ENCODE measurements around the gene IGSF3. TPM values are rescaled to one million over a fixed set of nuclear protein-coding genes. Genes with fewer than 3 reads are reported as not detected.

Gene IGSF3
- total and polyA plus RNA-seq, 2 experiments from 2014 or later = 7.3 to 37.8 TPM

DNA sequence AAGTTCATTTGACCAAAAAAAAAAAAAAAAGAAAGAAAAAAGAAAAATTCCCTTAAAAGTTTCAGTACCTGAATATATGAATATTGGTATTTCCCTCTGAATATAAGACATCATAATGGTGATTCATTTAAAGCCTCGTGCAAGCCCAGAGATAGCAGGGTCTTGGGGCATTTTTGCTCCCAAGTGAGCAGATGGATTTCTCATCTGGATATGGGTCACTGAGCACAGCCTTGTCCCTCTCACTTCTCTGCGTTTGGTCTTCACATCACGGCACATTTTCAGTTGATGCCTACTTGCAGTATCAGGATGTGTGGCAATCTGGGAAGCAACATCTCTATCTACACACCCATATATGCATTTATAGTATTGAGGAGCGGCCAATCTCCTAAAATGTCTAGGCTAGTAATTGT, 109.4 kb downstream of the IGSF3 start:
- no peaks in the 10 kb centered on the region; the same call in 1 of the 2 replicates for H3K79me2 ChIP-seq (replicated peaks; ENCODE audit: insufficient read depth)
- no peaks in the 10 kb centered on the region for H4K20me1 ChIP-seq (replicated peaks; ENCODE audit: insufficient read depth)
- H3K36me3 Mint-ChIP-seq (ENCODE audit: low read depth) = peaks cover 9% of the 10 kb centered on the region
- H3K36me3 ChIP-seq (ENCODE audit: insufficient read depth) = no peaks in the 10 kb centered on the region
- no peak for TF ChIP-seq ZNF114 (CRISPR knock-in tag; IDR thresholded peaks at IDR 0.05)
- TF ChIP-seq ZNF331 (CRISPR knock-in tag; IDR thresholded peaks at IDR 0.05; ENCODE audit: low read depth) = no peak
- TF ChIP-seq, protein P1, sequence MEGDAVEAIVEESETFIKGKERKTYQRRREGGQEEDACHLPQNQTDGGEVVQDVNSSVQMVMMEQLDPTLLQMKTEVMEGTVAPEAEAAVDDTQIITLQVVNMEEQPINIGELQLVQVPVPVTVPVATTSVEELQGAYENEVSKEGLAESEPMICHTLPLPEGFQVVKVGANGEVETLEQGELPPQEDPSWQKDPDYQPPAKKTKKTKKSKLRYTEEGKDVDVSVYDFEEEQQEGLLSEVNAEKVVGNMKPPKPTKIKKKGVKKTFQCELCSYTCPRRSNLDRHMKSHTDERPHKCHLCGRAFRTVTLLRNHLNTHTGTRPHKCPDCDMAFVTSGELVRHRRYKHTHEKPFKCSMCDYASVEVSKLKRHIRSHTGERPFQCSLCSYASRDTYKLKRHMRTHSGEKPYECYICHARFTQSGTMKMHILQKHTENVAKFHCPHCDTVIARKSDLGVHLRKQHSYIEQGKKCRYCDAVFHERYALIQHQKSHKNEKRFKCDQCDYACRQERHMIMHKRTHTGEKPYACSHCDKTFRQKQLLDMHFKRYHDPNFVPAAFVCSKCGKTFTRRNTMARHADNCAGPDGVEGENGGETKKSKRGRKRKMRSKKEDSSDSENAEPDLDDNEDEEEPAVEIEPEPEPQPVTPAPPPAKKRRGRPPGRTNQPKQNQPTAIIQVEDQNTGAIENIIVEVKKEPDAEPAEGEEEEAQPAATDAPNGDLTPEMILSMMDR (conservative IDR thresholded peaks at IDR 0.05; ENCODE audit: low read depth in 2 of 2) = no peak
- TF ChIP-seq NANOG (IDR thresholded peaks at IDR 0.05; ENCODE audit: borderline replicate concordance) = no peak
- TF ChIP-seq EZH2phosphoT487 (IDR thresholded peaks at IDR 0.05; ENCODE audit: unreplicated experiment) = no peak
- no peak for TF ChIP-seq STAT1 (IDR thresholded peaks at IDR 0.05; ENCODE audit: unreplicated experiment)
- TF ChIP-seq, protein P2, sequence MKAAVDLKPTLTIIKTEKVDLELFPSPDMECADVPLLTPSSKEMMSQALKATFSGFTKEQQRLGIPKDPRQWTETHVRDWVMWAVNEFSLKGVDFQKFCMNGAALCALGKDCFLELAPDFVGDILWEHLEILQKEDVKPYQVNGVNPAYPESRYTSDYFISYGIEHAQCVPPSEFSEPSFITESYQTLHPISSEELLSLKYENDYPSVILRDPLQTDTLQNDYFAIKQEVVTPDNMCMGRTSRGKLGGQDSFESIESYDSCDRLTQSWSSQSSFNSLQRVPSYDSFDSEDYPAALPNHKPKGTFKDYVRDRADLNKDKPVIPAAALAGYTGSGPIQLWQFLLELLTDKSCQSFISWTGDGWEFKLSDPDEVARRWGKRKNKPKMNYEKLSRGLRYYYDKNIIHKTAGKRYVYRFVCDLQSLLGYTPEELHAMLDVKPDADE (IDR thresholded peaks at IDR 0.05) = no peak
- TF ChIP-seq JUNB (IDR thresholded peaks at IDR 0.05; ENCODE audit: unreplicated experiment) = no peak
- TF ChIP-seq EZH2 (IDR thresholded peaks at IDR 0.05; ENCODE audit: low read depth, unreplicated experiment) = no peak
- no peak for TF ChIP-seq POLR2AphosphoS5 (IDR thresholded peaks at IDR 0.05; ENCODE audit: low read depth)
- TF ChIP-seq, protein P3, sequence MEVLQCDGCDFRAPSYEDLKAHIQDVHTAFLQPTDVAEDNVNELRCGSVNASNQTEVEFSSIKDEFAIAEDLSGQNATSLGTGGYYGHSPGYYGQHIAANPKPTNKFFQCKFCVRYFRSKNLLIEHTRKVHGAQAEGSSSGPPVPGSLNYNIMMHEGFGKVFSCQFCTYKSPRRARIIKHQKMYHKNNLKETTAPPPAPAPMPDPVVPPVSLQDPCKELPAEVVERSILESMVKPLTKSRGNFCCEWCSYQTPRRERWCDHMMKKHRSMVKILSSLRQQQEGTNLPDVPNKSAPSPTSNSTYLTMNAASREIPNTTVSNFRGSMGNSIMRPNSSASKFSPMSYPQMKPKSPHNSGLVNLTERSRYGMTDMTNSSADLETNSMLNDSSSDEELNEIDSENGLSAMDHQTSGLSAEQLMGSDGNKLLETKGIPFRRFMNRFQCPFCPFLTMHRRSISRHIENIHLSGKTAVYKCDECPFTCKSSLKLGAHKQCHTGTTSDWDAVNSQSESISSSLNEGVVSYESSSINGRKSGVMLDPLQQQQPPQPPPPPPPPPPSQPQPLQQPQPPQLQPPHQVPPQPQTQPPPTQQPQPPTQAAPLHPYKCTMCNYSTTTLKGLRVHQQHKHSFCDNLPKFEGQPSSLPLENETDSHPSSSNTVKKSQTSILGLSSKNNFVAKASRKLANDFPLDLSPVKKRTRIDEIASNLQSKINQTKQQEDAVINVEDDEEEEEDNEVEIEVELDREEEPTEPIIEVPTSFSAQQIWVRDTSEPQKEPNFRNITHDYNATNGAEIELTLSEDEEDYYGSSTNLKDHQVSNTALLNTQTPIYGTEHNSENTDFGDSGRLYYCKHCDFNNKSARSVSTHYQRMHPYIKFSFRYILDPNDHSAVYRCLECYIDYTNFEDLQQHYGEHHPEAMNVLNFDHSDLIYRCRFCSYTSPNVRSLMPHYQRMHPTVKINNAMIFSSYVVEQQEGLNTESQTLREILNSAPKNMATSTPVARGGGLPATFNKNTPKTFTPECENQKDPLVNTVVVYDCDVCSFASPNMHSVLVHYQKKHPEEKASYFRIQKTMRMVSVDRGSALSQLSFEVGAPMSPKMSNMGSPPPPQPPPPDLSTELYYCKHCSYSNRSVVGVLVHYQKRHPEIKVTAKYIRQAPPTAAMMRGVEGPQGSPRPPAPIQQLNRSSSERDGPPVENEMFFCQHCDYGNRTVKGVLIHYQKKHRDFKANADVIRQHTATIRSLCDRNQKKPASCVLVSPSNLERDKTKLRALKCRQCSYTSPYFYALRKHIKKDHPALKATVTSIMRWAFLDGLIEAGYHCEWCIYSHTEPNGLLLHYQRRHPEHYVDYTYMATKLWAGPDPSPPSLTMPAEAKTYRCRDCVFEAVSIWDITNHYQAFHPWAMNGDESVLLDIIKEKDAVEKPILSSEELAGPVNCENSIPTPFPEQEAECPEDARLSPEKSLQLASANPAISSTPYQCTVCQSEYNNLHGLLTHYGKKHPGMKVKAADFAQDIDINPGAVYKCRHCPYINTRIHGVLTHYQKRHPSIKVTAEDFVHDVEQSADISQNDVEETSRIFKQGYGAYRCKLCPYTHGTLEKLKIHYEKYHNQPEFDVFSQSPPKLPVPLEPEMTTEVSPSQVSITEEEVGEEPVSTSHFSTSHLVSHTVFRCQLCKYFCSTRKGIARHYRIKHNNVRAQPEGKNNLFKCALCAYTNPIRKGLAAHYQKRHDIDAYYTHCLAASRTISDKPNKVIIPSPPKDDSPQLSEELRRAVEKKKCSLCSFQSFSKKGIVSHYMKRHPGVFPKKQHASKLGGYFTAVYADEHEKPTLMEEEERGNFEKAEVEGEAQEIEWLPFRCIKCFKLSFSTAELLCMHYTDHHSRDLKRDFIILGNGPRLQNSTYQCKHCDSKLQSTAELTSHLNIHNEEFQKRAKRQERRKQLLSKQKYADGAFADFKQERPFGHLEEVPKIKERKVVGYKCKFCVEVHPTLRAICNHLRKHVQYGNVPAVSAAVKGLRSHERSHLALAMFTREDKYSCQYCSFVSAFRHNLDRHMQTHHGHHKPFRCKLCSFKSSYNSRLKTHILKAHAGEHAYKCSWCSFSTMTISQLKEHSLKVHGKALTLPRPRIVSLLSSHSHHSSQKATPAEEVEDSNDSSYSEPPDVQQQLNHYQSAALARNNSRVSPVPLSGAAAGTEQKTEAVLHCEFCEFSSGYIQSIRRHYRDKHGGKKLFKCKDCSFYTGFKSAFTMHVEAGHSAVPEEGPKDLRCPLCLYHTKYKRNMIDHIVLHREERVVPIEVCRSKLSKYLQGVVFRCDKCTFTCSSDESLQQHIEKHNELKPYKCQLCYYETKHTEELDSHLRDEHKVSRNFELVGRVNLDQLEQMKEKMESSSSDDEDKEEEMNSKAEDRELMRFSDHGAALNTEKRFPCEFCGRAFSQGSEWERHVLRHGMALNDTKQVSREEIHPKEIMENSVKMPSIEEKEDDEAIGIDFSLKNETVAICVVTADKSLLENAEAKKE (CRISPR knock-in tag; IDR thresholded peaks at IDR 0.05) = no peak
- TF ChIP-seq, protein P4, sequence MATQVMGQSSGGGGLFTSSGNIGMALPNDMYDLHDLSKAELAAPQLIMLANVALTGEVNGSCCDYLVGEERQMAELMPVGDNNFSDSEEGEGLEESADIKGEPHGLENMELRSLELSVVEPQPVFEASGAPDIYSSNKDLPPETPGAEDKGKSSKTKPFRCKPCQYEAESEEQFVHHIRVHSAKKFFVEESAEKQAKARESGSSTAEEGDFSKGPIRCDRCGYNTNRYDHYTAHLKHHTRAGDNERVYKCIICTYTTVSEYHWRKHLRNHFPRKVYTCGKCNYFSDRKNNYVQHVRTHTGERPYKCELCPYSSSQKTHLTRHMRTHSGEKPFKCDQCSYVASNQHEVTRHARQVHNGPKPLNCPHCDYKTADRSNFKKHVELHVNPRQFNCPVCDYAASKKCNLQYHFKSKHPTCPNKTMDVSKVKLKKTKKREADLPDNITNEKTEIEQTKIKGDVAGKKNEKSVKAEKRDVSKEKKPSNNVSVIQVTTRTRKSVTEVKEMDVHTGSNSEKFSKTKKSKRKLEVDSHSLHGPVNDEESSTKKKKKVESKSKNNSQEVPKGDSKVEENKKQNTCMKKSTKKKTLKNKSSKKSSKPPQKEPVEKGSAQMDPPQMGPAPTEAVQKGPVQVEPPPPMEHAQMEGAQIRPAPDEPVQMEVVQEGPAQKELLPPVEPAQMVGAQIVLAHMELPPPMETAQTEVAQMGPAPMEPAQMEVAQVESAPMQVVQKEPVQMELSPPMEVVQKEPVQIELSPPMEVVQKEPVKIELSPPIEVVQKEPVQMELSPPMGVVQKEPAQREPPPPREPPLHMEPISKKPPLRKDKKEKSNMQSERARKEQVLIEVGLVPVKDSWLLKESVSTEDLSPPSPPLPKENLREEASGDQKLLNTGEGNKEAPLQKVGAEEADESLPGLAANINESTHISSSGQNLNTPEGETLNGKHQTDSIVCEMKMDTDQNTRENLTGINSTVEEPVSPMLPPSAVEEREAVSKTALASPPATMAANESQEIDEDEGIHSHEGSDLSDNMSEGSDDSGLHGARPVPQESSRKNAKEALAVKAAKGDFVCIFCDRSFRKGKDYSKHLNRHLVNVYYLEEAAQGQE (IDR thresholded peaks at IDR 0.05; ENCODE audit: unreplicated experiment) = no peak
- H3F3A ChIP-seq (replicated peaks; ENCODE audit: low read depth) = no peaks in the 10 kb centered on the region
- no peaks in the 10 kb centered on the region for H3K27me3 Mint-ChIP-seq (ENCODE audit: insufficient read depth, low read depth, poor library complexity)
- ATAC-seq (no peak), DNase-seq (ENCODE audit: low spot score) (no peak)
- no peak overlapping the region for H3K4me3 ChIP-seq
- peaks cover 9% of the 10 kb centered on the region for H3K9me3 Mint-ChIP-seq
- no peak overlapping the region for H2AFZ ChIP-seq
- H3K4me1 ChIP-seq (ENCODE audit: insufficient read depth) = no peaks in the 10 kb centered on the region
- no peak overlapping the region for H3K4me2 ChIP-seq
- H3K27me3 ChIP-seq (ENCODE audit: insufficient read depth) = no peaks in the 10 kb centered on the region
- H3K9me2 ChIP-seq (ENCODE audit: insufficient read depth) = no peaks in the 10 kb centered on the region
- H3K27ac ChIP-seq (ENCODE audit: low read depth) = no peak overlapping the region
- no peak overlapping the region for H3K4me3 Mint-ChIP-seq
- H3K4me1 Mint-ChIP-seq = peaks cover 7% of the 10 kb centered on the region
- no peak overlapping the region for H3K27ac Mint-ChIP-seq
